Stimulated activated CD8-positive, alpha-beta memory T cell treated with anti-CD3 and anti-CD28 coated beads, Interleukin-12 subunit alpha, Interleukin-12 subunit beta, amount 100 ng/mL, for 24 hours (primary cell): ENCODE results near the gene APMAP.
"Not testable (repeated sequence)": the region's sequence is repeated elsewhere in the genome, so short reads cannot be mapped to it uniquely, and the experiment has no call there.

ENCODE experiments used
- DNase-seq: peaks from one replicate; pipeline ENCODE4 v3.0.0-alpha.2; 2020; ENCODE audit errors: extremely low read depth

Gene APMAP

DNA sequence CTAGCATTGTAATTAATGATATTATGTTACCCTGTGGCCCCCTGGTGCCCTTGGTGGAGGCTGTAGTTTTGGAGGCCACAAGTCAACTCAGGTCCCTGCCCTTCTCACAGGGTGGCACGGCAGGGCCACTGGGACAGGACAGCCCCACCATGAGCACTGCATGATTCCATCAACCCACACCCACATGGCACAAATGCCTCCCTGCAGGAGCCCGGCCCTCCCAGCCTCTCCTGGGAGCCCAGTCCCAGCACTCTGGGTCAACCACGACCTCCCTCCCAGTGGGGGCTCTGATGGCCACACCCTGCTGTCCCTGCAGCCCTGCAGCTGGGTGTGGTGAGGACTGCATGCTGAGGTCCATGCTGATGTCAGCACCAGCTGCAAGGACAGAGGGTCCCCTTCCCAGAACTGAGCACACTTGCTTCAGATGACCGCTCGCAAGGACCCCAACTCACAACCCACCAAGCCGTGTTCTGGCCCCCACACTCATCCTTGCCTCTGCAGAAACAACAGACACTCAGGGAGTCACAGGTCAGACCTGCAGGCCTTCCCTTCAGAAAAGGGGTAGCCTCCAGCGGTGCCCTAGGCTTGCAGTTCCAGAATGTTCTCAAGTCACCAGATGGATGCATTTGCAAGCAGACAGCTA, 59.2 kb downstream of the APMAP start:
- DNase-seq, result no peak

DNA sequence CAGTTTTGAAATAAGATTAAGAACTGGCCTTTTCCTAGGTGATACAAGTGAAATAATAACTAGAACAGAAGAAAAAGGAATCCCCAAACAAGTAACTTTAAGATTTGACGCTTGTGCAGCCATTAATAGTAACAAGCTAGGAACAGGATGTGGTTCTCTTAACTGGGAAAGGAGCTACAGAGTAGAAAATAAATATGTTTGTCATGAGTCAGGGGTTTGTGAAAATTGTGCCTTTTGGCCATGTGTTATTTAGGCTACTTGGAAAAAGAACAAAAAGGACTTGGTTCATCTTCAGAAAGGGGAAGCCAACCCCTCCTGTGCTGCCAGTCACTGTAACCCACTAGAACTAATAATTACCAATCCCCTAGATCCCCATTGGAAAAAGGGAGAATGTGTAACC, 60.7 kb downstream of the APMAP start:
- not testable (repeated sequence) for DNase-seq

DNA sequence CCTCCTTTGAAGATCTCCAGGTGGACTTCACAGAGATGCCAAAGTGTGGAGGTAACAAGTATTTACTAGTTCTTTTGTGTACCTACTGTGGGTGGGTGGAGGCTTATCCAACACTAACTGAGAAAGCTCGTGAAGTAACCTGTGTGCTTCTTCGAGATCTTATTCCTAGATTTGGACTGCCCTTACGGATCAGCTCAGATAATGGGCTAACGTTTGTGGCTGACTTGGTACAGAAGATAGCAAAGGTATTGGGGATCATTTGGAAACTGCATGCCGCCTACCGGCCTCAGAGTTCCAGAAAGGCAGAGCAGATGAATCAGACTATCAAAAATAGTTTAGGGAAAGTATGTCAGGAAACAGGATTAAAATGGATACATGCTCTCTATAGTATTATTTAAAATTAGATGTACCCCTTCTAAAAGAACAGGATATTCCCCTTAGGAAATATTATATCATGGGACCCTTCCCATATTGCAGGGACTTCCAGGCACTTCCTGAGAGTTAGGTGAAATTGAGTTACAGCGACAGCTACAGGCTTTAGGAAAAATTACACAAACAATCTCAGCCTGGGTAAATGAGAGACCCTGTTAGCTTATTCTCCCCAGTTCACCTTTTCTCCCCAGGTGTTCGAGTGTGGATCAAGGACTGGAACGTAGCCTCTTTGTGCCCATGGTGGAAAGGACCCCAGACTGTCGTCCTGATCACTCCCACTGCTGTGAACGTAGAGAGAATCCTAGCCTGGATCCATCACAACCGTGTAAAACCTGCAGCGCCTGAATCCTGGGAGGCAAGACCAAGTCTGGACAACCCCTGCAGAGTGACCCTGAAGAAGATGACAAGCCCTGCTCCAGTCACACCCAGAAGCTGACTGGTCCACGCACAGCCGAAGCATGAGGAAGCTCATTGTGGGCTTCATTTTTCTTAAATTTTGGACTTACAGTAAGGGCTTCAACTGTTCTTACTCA, 61.5 kb downstream of the APMAP start:
- DNase-seq, result not testable (repeated sequence)

GRCh38 chr20:24929867-24930723, 62.5 kb downstream of the APMAP start:
- DNase-seq, result not testable (repeated sequence)

GRCh38 chr20:24929259-24929658, 63.3 kb downstream of the APMAP start:
- not testable (repeated sequence) for DNase-seq

DNA sequence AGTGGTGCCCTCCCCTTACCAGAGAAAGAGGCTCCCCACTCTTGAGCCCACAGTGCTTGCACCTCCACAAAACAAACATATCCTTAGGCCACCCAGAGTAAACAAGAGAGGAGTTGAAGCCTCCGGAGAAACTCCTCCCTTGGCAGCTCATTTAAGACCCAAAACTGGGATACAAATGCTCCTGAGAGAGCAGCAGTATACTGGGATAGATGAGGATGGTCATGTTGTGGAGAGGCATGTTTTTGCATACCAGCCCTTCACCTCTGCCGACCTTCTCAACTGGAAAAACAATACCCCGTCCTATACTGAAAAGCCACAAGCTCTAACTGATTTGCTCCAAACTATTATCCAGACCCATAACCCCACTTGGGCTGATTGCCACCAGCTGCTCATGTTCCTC, 71.8 kb downstream of the APMAP start:
- DNase-seq, result not testable (repeated sequence)

GRCh38 chr20:24919665-24920064, 72.9 kb downstream of the APMAP start:
- DNase-seq, result not testable (repeated sequence)

DNA sequence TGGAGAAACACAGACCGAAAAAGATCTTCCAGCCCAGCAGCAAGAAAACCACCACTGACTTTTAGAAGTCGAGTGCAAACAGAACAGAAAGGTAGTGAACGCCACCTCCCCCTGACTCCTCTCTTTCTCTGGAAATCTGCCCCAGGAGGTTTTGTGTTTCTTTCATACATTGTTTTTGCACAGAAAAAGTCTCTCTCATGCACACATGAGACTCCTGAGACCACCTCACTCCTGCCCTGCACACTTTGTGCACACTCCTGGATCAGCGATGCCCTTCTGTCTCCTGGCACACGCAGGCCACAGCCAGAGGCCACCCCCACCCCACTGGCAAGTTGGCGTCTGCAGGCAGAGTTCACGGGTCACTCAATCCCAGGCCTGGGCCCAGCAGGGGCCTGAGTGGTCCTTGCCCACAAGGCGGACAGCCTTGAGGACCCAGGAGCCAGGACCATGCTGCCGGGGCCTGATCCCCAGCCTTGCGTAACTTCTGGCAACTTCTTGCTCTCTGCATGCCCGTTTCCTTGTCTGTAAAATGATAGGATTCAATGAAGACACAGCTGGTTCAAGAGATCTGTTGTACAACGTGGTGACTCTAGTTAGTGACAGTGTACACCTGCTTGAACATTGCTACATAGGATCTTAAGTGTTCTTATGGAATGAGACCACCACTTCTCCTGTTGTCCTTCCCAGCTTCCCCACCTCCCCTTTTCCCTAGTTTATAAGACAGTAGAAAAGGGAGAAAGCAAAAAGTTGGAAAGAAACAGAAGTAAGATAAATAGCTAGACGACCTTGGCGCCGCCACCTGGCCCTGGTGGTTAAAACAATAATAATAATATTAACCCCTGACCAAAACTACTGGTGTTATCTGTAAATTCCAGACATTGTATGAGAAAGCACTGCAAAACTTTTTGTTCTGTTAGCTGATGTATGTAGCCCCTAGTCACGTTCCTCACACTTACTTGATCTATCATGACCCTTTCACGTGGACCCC, 73.7 kb downstream of the APMAP start:
- no peak for DNase-seq

DNA sequence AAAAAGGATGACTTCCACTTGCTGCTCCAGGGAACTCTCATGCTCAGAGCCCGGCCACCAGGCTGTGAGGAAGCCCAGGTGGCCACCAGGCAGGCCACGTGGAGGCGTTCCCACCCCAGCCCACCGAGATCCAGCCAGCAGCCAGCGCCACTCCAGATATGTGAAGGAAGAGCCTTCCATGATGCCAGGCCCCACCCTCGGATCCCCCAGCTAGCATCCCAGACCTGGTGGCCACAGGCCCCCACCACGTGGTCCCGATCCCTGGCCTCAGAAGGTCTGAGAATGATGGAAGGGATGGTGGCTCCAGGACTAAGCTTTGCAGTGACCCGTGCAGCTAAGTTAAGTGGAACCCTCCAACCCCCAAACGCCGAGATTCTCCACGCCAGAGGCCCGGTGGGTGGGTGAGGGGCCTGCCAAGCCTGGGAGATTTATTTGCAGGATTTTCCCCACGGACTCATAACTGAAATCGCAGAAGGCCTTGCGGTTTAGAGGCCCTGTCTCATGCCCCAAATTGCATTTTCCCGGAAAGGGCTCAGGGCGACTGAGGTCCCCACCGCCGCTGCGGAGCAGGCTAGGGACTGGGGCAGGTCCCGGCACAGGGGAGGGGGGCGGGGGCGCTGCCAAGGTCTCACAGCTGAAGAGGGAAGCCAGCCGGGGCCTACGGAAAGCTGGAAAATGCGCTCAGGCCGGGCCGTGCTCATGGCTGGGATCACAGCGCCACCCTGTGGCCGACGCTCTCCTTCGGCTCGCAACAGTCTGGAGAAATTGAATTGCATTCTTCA, 74.6 kb downstream of the APMAP start:
- DNase-seq, result no peak

GRCh38 chr20:24917056-24917455, 75.5 kb downstream of the APMAP start:
- DNase-seq, result no peak

GRCh38 chr20:24916412-24916811, 76.1 kb downstream of the APMAP start:
- DNase-seq, result no peak

- no peak for DNase-seq
Observed at GRCh38 chr20:24915892-24916291, 76.7 kb downstream of the APMAP start.

DNA sequence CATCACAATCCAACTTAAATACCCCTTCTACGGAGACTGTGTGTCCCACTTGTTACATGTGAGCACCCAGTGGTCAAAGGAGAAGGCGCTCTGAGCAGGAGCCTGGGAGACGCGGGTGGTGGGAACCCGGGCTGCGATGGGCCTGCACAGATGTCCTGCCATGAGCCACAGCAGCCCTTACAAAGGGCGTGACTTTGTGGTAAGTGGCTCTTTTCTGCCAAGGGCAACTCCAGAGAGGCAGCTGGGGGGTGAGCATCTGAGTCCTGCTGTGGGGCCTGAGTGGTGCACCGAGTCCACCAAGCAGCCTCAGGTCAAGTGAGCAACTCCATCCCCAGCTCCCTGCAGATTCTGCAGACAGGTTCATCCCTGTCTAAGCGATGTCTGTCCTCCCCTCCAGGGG, 77.1 kb downstream of the APMAP start:
- no peak for DNase-seq

DNA sequence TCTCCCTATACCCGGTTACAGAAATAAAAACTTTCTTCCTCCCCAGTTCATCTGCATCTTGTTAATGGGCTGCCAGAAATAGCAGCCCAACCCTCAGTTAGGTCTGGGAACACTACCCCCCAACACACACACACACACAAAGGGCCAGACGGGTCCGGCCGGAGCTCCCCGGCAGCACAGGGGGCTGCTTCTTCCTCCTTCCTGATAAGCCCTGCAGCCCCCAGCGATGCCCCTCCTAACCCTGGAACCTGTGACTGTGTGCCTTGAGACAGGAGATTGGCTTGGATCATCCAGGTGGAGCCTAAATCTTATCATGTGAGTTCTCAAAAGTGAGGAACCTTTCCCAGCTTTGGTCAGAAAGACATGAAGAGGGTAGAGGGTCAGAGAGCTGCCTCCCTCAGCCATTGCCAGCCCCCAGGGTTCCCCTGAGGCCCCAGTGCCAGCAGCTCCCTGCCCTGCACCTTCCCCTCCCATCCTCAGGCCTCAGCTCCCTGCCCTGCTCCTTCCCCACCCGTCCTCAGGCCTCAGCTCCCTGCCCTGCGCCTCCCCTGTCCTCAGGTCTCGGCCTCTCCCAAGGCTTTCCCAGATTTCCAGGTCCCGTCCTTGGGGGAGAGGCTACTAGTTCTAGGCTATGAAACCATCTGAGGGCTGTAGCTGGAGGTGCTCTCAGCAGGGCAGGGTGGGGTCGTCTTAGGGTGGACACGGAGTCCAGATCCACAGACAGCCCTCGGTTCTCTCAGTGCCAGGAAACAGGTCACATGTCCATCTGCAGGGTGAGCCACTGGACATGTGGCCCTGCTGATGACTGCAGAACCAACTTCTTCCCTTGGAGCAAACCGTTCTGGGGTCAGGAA, 77.9 kb downstream of the APMAP start:
- DNase-seq, result no peak

- no peak for DNase-seq
Observed at GRCh38 chr20:24913076-24913628, 79.4 kb downstream of the APMAP start.
